Activated CD4-positive, alpha-beta T cell treated with anti-CD3 and anti-CD28 coated beads for 24 hours (primary cell): ENCODE measurements around the gene NUMBL.
A peak's percentile ranks its signal among the peaks of the same experiment; 100 is the strongest.
"Not testable (repeated sequence)": the region's sequence is repeated elsewhere in the genome, so short reads cannot be mapped to it uniquely, and the experiment has no call there.

Experiments
- DNase-seq, 2 donors: peaks; one replicate each; pipeline ENCODE4 v3.0.0-alpha.2; 2020; ENCODE audit warnings: low read depth in 2 of 2

The NUMBL gene

DNA sequence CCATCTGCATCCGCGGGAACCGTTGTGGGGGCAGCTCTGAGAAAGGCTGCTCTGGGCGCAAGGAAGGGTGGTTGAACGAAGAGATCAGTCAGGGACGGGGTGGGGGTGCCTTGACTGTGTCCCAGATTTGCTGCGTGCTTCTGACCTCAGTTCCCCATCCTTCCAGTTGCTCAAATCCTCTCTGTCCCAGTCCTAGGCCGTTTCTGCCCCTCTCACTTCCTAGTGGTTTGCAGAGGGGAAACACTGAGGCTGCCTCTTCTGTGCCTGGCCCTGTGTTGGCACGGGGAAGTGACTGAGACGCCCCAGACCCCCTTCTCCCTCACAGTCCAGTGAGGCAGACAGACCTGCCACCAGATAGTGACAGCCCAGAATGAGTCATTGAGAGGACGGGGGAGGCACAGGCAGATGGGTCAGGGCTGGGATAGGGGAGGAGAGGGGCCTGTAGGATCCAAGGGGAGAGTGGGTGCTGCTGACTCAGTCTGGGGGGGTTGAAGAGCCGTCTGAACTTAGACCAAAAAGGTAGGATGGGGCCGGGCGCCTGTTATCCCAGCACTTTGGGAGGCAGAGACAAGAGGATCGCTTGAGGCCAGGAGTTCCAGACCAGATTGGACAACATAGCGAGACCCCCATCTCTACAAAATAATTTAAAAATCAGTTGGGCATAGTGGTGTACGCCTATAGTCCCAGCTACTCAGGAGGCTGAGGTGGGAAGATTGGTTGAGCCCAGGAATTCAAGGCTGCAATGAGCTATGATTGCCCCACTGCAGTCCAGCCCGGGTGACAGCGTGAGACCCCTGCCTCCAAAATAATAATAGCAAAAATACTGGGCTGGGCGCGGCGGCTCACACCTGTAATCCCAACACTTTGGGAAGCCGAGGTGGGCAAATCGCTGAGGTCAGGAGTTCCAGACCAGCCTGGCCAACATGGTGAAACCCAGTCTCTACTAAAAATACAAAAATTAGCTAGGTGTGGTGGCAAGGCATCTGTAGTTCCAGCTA lies 26.5 kb downstream of the NUMBL start:
- DNase-seq: peak in 1 of 2 donors; percentile 4

DNA sequence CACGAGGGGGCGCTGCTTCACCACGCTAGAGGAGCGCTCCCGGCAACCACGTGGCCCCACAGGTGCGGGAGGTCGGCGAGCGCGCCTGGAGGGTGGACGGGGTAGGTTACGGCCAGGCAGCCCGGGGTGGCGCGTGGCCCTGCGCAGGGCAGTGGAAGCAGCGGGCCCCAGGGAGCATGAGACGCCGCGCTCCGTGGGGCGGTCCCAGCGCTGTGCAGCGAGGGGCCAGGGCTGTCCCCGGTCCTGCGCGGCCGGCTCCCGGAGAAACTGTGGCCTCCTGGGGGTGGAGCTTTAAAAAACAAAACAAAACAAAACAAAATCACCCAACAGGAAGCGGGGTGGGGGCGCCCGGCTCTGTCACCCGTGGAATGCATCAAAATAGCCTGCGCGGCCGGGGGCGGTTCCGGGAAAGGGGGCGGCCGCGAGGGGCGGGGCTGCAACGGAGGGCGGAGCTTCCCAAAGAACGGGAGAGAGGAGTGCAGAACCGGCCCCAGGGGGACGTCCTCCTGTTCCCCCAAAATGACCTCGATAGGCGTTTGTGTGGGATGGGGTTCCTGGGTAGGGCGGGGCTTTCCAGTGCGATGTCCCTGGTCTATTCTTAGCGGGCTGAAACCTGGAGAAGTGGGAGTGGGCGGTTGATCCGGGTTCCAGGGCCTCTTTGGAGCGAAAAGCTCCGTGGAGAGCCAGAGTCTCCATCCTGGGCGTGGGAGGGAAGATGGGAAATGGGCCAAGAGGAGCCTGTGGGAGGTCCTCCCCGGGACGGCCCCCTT lies 27.3 kb downstream of the NUMBL start:
- DNase-seq: peak; percentile 92 to 93

DNA sequence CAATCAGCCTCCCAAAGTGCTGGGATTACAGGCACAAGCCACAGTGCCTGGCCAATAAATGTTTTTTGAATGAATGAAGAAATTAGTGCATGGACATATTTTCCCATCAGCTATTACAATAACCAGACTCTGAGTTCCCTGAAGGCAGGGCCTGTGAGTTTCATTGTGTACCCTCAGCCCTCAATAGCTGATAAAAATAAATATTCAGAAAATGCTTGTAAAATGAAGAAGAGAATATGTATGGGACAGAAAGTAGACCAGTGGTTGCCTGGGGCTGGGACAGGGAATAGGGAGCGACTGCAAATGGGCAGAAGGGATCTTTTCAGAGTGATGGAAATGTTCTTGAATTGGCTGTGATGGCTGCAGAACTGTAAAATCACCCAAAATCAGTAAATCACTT lies 28.8 kb downstream of the NUMBL start:
- no peak for DNase-seq

DNA sequence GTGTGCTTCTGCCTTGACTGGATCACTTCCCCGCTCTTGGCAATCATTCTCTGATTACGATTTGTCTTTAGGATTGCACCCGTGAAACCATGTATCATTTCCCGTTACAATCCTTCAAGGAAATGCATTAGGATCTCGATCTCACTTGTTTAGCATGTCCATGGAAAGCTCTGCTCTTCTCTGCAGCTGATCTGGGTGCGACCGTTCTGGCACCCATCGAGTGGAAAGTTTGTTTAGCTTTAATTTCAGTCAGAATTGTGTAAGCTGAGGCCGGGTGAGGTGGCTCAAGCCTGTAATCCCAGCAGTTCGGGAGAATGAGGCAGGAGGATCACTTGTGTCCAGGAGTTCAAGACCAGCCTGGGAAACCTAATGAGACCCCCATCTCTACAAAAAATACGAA lies 30.9 kb downstream of the NUMBL start:
- no peak for DNase-seq

DNA sequence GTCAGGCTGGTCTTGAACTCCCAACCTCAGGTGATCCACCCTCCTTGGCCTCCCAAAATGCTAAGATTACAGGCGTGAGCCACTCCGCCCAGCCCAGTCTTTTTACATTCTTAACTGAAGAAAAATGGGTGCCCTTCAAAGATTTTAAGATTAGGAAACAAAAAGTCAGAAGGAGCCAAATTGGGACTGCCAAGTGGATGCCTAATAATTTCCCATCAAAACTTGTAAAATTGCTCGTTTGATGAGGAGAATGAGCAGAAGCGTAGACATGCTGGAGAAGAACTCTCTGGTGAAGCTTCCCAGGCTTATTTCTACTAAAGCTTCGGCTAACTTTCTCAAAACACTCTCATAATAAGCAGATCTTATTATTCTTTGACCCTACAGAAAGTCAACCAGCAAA lies 31.3 kb downstream of the NUMBL start:
- DNase-seq: no peak

DNA sequence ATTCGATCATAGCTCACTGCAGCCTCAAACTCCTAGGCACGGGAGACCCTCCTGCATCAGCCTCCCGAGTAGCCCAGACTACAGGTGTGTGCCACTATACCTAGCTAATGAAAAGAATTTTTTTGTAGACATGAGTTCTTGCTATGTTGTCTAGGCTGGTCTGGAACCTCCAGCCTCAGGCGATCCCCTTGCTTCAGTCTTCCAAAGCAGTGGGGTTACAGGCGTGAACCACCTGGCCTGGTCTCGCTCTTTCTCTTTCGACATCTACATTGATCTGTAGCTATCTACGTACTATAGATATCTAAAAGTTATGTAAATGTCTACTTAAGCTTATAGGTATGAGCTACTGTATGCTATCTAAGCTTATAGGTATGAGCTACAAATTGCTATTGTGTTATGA lies 32.4 kb downstream of the NUMBL start:
- DNase-seq: no peak

DNA sequence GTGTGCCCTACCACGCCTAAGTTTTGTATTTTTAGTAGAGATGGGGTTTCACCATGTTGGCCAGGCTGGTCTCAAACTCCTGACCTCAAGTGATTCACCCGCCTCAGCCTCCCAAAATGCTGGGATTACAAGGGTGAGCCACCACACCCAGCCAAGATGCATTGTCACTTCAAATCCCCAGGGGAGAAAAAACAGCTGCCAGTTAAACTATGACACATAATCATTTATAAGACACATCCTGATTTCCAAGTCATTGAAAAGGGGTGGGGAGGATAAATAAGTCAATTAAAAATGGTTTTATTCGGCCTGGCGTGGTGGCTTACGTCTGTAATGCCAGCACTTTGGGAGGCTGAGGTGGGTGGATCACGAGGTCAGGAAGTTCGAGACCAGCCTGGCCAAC lies 34.8 kb downstream of the NUMBL start:
- DNase-seq: not testable (repeated sequence)

DNA sequence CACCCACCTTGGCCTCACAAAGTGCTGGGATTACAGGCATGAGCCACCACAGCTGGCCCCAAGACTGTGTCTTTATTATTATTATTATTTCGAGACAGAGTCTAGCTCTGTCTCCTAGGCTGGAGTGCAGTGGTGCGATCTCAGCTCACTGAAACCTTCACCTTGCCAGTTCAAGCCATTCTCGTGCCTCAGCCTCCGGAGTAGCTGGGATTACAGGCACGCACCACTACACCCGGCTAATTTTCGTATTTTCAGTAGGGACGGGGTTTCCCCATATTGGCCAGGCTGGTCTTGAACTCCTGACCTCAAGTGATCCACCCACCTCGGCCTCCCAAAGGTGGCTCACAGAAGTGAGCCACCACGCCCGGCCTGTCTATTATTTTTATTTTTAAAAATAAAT lies 38.1 kb downstream of the NUMBL start:
- DNase-seq: not testable (repeated sequence)

DNA sequence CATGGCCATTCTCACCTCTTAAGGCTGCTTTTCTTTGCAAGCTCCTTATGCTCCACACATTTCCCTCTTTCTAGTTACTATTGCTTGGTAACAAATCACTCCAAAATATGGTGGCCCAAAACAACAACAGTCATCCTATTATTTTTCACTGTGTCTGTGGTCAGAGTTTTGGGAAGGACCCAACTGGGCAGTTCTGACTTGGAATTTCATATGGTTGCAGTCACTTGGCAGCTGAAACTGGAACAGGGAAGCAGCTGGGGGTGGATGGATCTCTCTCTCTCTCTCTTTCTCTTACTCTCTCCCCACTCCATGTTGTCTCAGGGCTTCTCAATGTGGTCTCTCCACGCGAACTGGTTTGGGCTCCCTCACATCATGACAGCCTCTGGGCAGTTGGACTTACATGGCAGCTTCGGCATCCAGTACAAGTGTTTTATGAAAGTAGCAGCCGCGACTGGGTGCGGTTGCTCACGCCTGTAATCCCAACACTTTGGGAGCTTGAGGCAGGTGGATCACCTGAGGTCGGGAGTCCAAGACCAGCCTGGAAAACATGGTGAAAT lies 39.6 kb downstream of the NUMBL start:
- DNase-seq: no peak

DNA sequence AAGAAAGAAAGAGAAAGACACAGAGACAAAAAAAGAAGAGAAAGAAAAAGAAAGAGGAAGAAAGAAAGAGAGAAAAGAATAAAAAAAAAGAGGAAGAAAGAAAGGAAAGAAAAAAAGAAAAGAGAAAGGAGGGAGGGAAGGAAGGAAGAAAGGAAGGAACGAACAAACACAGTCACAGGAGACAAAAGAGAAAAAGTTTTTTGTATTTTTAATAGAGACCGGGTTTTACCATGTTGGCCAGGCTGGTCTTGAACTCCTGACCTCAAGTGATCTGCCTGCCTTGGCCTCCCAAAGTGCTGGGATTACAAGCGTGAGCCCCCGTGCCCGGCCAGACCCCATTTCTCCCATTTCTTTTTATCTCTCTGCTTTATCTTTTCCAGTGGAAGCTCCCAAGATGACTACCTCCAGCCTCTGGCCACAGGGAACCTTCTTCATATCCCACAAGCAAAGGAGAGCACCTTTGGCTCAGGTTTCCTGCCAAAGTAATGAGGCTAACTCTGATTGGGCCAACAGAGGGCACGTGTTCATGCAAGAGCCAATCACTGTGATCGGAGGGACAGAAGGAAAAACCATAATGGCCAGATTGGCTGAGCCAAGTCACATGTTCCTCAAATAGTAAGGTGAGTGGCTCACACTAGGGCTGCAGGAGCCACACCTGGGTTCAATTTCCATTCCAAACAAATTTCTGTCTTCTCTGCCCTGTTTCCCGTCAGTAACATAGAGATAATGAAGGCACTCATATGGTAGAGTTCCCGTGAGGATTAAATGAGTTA lies 40.4 kb downstream of the NUMBL start:
- DNase-seq: not testable (repeated sequence)

DNA sequence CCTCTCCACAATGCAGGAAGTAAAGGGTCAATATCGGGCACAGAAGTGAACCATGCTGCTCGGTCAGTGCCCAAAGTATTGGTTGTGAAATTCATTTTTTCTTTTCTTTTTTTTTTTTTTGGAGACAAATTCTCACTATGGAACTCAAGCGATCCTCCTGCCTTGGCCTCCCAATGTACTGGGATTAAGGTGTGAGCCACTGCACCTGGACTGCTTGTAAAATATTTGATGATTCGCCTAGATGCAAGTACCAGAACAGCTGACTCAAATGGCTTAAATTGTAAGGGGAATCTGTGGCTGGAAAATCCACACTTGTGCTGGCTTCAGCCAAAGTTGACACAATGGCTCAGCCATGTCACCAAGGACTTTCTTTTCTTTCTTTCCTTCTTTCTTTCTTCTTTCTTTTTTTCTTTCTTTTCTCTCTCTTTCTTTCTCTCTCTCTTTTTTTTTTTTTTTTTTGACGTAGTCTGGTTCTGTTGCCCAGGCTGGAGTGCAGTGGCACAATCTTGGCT lies 43.7 kb downstream of the NUMBL start:
- no peak for DNase-seq

DNA sequence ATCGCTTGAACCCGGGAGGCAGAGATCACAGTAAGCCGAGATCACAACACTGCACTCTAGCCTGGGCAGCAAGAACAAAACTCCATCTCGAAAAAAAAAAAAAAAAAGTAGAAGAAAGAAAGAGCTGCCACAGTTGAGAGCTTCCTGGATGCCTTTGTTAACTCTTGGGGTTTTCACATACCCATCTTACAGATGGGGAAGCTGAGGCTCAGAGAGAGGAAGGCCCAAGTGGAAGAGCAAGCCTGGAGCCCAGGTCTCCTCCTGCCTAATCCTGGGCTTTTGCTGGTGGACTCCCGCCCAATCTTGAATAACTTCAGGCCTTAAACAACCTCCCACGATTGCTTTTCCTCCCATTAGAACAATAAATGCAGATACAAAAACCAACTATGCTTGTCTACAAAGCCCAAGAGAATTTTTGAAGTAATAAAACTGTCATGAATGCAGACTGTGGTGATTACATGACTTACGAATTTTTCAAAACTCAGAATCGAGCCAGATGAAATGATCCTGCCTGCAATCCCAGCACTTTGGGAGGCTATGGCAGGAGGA lies 47.6 kb downstream of the NUMBL start:
- DNase-seq: no peak

DNA sequence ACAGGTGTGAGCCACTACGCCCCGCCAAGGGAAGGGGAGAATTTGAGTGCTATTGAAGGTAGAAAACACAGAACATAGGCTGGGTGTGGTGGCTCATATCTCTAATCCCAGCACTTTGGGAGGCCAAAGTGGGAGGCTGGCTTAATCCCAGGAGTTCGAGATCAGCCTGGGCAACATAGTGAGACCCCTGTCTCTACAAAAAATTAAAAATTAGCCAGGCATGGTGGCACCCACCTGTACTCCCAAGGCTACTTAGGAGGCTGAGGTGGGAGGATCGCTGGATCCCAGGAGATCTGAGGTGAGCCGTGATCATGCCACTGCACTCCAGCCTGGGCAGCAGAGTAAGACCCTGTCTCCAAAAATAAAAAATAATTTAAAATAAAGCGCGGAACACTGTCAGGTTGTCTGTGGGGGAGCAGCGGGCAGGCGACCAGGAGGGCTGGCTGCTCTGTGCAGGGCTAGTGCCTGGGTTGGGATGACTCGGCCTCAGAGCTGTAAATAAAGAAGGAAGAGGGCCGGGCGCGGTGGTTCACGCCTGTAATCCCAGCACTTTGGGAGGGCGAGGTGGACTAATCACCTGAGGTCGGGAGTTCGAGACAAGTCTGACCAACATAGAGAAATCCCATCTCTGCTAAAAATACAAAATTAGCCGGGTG lies 48.3 kb downstream of the NUMBL start:
- no peak for DNase-seq

DNA sequence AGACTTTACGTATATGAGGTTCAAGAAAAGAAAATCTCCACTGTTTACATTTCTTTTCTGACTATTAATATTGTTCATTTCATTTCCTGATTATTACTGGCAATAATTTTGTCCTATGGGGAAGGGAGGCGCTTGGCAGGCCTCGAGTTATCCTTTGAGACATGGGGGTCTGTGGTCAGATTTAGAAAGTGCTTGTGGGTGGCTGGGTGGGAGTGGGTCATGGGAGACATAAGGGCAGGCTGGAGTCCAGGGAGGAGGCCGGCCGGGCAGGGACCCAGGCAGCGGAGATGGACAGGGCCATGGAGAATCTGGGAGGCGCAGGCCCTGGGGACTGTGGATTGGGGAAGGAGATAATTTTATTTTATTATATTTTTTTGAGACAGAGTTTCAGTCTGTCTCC lies 49.2 kb downstream of the NUMBL start:
- no peak for DNase-seq

DNA sequence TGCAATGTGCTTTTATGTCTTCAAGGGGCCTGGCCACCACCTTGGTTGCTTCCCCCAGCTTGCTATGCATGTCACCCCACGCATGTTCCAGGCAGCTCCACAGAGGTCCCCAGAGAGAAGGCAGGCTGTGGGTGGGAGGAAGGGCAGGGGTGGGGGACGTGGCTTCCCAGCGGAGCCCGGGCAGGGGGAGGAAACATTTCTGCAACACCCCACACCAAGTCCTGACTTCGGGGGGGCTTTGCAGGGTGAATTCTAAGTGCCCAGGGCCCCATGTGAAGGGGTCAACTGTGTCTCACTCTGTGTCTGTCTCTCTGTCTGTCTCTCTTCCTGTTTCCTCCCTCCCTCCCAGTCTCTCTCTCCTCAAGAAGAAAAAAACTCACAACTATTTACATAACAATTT lies 49.7 kb downstream of the NUMBL start:
- DNase-seq: no peak

DNA sequence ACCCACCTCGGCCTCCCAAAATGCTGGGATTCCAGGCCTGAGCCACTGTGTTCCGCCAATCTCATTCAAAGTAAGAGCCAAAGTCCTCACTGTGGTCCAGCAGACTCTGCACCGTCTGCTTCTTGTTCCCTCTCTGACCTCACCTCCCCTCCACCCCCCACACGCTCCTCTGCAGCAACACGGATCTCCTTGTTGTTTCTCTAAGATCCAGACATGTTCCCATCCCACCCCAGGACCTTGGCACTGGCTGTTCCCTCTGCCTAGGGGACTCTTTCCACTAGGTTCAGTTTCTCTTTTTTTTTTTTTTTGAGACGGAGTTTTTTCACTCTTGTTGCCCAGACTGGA lies 50.8 kb downstream of the NUMBL start:
- no peak for DNase-seq

DNA sequence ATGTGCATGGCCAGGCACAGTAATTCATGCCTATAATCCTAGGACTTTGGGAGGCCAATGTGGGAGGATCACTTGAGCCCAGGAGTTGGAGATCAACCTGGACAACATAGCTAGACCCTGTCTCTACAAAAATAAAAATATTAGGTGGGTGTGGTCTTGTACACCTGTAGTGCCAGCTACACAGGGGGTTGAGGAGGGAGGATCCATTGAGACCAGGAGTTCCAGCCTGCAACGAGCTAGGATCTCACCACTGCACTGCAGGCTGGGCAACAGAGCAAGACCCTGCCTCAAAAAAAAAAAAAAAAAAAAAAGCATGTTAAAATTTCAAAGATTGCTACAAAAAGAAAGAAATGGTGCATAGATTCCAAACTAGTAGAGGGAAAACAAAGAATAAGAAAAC lies 52.1 kb downstream of the NUMBL start:
- no peak for DNase-seq

DNA sequence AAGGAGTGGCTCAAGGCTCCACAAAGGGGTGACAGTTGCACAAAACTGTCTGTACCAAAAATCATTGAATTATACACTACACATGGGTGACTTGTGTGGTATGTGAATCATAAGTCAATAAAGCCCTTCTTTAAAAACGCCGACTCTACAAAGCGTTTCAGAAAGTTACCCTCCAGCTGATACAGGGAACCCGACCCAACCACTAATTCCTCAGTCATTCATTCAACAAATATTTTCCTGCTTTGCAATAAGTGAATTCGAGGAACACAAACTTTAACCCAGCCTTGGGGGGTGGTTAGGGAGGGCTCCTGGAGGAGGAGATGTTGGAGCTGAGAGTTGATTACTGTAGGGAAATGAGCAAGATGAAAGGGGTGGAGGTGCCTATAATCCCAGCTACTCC lies 57.2 kb downstream of the NUMBL start:
- no peak for DNase-seq

DNA sequence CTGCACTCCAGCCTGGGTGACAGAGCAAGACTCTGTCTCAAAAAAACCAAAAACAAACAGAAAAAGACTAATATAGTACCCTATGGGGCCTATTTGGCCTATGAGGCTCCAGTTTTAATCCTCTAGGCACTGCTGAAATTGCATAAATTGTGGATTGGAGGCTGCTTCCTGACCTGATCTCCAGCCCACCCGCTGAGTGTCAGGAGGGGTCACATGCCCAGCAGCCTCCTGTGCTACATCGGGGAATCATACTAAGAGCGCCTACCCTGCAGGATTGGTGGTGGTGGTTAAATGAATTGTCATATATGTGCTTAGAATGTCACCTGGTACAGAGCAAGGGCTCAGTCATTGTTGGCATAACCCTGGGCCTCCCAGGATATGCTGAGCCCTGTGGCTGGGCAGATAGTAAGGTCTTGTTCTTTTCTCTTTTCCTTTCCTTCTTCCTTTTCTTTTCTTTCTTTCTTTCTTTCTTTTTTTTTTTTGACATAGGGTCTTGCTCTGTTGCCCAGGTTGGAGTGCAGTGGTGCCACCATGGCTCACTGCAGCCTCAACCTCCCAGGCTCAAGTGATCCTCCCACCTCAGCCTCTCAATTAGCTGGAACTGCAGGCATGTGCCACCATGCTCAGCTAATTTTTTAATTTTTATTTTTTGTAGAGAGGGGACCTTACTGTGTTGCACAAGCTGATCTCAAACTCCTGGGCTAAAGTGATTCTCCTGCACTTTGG lies 58.0 kb downstream of the NUMBL start:
- no peak for DNase-seq

DNA sequence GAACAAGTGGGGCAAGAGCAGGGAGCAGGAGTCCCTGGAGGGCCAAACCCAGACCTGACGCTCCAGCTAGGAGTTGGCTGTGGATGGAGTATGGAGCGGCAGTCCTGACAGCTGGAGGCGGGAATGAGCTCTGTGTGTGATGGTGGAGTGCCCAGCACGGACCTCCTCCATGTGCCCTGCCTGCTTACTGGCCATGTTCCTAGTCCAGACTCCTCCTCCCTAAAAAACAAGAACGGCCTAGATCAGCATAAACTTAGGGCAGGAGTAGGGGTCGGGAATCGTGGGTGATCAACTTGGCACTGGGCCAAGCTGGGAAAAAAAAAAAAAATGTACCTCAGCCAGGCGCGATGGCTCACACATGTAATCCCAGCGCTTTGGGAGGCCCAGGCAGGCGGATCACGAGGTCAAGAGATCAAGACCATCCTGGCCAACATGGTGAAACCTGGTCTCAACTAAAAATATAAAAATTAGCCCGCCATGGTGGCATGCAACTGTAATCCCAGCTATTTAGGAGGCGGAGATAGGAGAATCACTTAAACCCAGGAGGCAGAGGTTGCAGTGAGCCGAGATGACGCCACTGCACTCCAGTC lies 59.8 kb downstream of the NUMBL start:
- DNase-seq: no peak
